GM12878 (cell line): ENCODE results near the gene ZSWIM6.

Source experiments
- BCL11A ChIP-seq: IDR thresholded peaks from 2 replicates; pipeline ENCODE4 v1.6.1; 2011; ENCODE audit warnings: low read depth, low read length
- GABPA ChIP-seq: IDR thresholded peaks from 2 replicates; pipeline ENCODE4 v1.6.1; 2014; ENCODE audit warnings: antibody characterized with exemption, low read depth, mild to moderate bottlenecking, inconsistent platforms
- POLR2AphosphoS5 ChIP-seq: IDR thresholded peaks from 2 replicates; pipeline ENCODE4 v1.6.1; 2011; ENCODE audit warnings: mild to moderate bottlenecking, low read length, inconsistent platforms
- RAD21 ChIP-seq: IDR thresholded peaks from 2 replicates; pipeline ENCODE4 v1.6.1; 2011; ENCODE audit warnings: mild to moderate bottlenecking, low read depth, low read length, moderate library complexity; ENCODE audit not compliant: insufficient read depth
- SRF ChIP-seq, 2 experiments: IDR thresholded peaks; 2 replicates each; pipeline ENCODE4 v1.6.1; 2011; ENCODE audit warnings: low read depth in 2 of 2, low read length in 2 of 2, mild to moderate bottlenecking in 1 of 2, moderate library complexity in 1 of 2
- ZSCAN29 ChIP-seq: fragments of 450-650 bp; IDR thresholded peaks from 2 replicates; pipeline ENCODE4 v1.6.1; 2017; ENCODE audit warnings: mild to moderate bottlenecking, moderate library complexity
- TF ChIP-seq, protein P1 (sequence below), 3 experiments: IDR thresholded peaks in 2 of 3; conservative IDR thresholded peaks in 1 of 3; 2 replicates each; pipeline ENCODE4 v1.5.1; 2011; ENCODE audit warnings: low read depth in 3 of 3, low read length in 3 of 3, mild to moderate bottlenecking in 3 of 3, control low read depth in 2 of 3, moderate library complexity in 2 of 3, inconsistent platforms in 1 of 3, mixed read lengths in 1 of 3; ENCODE audit not compliant: control insufficient read depth in 2 of 3, insufficient read depth in 1 of 3; ENCODE audit errors: extremely low read depth in 1 of 3
- TF ChIP-seq, protein P2 (sequence below): fragments of 450-650 bp; IDR thresholded peaks from 2 replicates; pipeline ENCODE4 v1.6.1; 2014; ENCODE audit warnings: mild to moderate bottlenecking

DNA sequence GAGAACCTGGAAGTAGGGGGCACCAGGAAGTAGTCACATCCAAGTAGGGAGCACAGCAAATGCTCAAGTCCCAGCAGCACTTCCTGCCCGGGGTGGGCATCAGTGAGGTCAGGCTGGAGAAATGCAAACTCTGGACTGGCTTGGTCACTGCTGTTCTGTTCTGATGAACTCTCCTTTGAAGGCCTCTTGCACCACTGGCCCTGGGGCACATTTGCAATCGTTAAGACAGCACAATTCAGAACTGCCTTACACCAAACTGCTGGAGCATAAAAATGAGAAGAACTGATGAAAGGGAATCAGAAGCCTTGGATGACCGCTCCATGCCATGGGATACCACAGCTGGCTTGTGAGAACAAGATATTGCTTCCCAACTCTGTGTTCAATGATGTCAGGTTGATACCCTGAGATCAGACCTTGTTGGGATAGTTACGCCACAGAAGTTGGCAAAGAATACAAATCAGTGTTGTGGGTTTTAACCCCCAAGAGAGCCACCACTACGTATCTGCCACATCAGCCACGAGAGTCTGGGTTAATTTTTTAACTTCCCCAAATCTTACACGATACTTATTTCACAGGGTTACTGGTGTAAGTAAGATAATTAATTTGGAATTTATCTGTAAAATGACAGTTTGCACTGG, 42.3 kb upstream of the ZSWIM6 start:
- TF ChIP-seq BCL11A = no peak
- TF ChIP-seq, protein P1, sequence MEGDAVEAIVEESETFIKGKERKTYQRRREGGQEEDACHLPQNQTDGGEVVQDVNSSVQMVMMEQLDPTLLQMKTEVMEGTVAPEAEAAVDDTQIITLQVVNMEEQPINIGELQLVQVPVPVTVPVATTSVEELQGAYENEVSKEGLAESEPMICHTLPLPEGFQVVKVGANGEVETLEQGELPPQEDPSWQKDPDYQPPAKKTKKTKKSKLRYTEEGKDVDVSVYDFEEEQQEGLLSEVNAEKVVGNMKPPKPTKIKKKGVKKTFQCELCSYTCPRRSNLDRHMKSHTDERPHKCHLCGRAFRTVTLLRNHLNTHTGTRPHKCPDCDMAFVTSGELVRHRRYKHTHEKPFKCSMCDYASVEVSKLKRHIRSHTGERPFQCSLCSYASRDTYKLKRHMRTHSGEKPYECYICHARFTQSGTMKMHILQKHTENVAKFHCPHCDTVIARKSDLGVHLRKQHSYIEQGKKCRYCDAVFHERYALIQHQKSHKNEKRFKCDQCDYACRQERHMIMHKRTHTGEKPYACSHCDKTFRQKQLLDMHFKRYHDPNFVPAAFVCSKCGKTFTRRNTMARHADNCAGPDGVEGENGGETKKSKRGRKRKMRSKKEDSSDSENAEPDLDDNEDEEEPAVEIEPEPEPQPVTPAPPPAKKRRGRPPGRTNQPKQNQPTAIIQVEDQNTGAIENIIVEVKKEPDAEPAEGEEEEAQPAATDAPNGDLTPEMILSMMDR (IDR thresholded peaks at IDR 0.05 in 2 of 3, conservative IDR thresholded peaks at IDR 0.05 in 1 of 3; ENCODE audit: control insufficient read depth in 2 of 3, extremely low read depth in 1 of 3, insufficient read depth in 1 of 3, low read depth in 3 of 3, low read length in 3 of 3) = no peak
- TF ChIP-seq SRF (IDR thresholded peaks at IDR 0.05; ENCODE audit: low read depth in 2 of 2, low read length in 2 of 2) = no peak
- TF ChIP-seq, protein P2, sequence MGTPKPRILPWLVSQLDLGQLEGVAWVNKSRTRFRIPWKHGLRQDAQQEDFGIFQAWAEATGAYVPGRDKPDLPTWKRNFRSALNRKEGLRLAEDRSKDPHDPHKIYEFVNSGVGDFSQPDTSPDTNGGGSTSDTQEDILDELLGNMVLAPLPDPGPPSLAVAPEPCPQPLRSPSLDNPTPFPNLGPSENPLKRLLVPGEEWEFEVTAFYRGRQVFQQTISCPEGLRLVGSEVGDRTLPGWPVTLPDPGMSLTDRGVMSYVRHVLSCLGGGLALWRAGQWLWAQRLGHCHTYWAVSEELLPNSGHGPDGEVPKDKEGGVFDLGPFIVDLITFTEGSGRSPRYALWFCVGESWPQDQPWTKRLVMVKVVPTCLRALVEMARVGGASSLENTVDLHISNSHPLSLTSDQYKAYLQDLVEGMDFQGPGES = no peak
- TF ChIP-seq ZSCAN29 = no peak
- TF ChIP-seq RAD21 = no peak
- TF ChIP-seq GABPA = no peak
- TF ChIP-seq POLR2AphosphoS5 = no peak
